ENCODE measurements around the gene PRUNE2. TPM values are rescaled to one million over a fixed set of nuclear protein-coding genes. Genes with fewer than 3 reads are reported as not detected.
A peak's percentile ranks its signal among the peaks of the same experiment; 100 is the strongest.

Gene PRUNE2
- total and polyA plus RNA-seq, 2 of the 13 experiments (the other 11 are each of a cell fraction or from before 2014, with no cell fraction given) = 0.02 TPM; not detected in 1

GRCh38 chr9:76704593-76705204 is 201.2 kb downstream of the PRUNE2 start:
- H3K9ac ChIP-seq (ENCODE audit: insufficient read depth, low read depth, low read length) = no peak overlapping the region
- no peaks in the 10 kb centered on the region for H3K36me3 ChIP-seq (replicated peaks in 1 of 2; ENCODE audit: control insufficient read depth in 1 of 2, insufficient read depth in 2 of 2, low read length in 2 of 2)
- in situ Hi-C loops (cut with HindIII; ENCODE audit: extremely low pct_ligation_motif_present, low pct_unique_long_range_greater_than_20kb) (loop anchor here (5.0 kb wide), 1 partner anchor 37 kb away; no protein-coding TSS in a partner anchor), intact Hi-C loops (cut with micrococcal nuclease; ENCODE audit: unreplicated experiment) (loop anchor here (1.0 to 5.0 kb wide), 3 partner anchors 38 to 402 kb away; no protein-coding TSS in a partner anchor)
- H3K9me3 ChIP-seq (ENCODE audit: low read length) = no peaks in the 10 kb centered on the region
- ChIA-PET CTCF (ENCODE audit: low intra/inter-chr PET ratio, low total read pairs) (interaction anchor here (0.9 to 2.4 kb wide), 4 partner anchors 37 to 257 kb away, joined by 3 to 25 read pairs (median 10); no protein-coding TSS in a partner anchor), POLR2A (no interaction called here)
- H3K79me2 ChIP-seq (ENCODE audit: insufficient read depth, low read length) = no peaks in the 10 kb centered on the region
- H3K4me3 ChIP-seq (replicated peaks in 1 of 3; ENCODE audit: insufficient read depth in 1 of 3, low read depth in 2 of 3, low read length in 3 of 3) = no peak overlapping the region
- BruUV-seq (replicated peaks) = no TSS peak
- WGBS (ENCODE audit: low lambda C conversion rate) = 3% methylated on average over 9 of the region's 9 CpGs
- H3K27ac ChIP-seq (ENCODE audit: extremely low read length, insufficient read depth, low read length) = no peak overlapping the region
- H2AFZ ChIP-seq (ENCODE audit: low read length) = no peak overlapping the region
- H4K20me1 ChIP-seq (ENCODE audit: insufficient read depth, low read length) = no peaks in the 10 kb centered on the region
- FAIRE-seq = peak; percentile 84
- peaks cover 0 to 22% of the 10 kb centered on the region in 2 experiments; a peak in 3 of 5 replicates for H3K27me3 ChIP-seq (ENCODE audit: control insufficient read depth in 1 of 2, insufficient read depth in 2 of 2, low read length in 2 of 2)
- peak; percentile 64 for ATAC-seq
- DNase-seq (ENCODE audit: low spot score) = peak; percentile 58
- TF ChIP-seq CTCF (CRISPR knock-in tag; IDR thresholded peaks at IDR 0.05) = peak; percentile 85
- no peak for TF ChIP-seq TFDP2 (CRISPR knock-in tag; IDR thresholded peaks at IDR 0.05)
- TF ChIP-seq ZEB1 (IDR thresholded peaks at IDR 0.05; ENCODE audit: insufficient replicate concordance, low read depth) = no peak
- TF ChIP-seq RAD21 (CRISPR knock-in tag; IDR thresholded peaks at IDR 0.05) = peak; percentile 60; the same call in 1 of the 2 replicates
- TF ChIP-seq SMC3 (IDR thresholded peaks at IDR 0.05; ENCODE audit: low read length) = peak; percentile 81
- no peak for TF ChIP-seq SMAD9 (CRISPR knock-in tag; IDR thresholded peaks at IDR 0.05)
- no peak for TF ChIP-seq ZNF740 (CRISPR knock-in tag; IDR thresholded peaks at IDR 0.05)
- TF ChIP-seq STAG1 (CRISPR knock-in tag; IDR thresholded peaks at IDR 0.05) = peak; percentile 94
- TF ChIP-seq NFYB (CRISPR knock-in tag; IDR thresholded peaks at IDR 0.05) = no peak
- TF ChIP-seq TEAD3 (CRISPR knock-in tag; optimal IDR thresholded peaks at IDR 0.05; ENCODE audit: borderline replicate concordance) = peak; percentile 17
- H3K4me1 ChIP-seq (ENCODE audit: insufficient read depth, low read length) = no peaks in the 10 kb centered on the region
- H3K4me2 ChIP-seq (ENCODE audit: low read depth, low read length) = no peak overlapping the region

Measured in HepG2 (cell line).